HG03175 (cell line): ENCODE results near the gene ANO10.
"Not testable (repeated sequence)": the region's sequence is repeated elsewhere in the genome, so short reads cannot be mapped to it uniquely, and the experiment has no call there.

Source experiments
- ATAC-seq: cut with Tn5 transposase; IDR thresholded peaks from one replicate; pipeline ENCODE4 v1.9.1; 2021; ENCODE audit warnings: mild to moderate bottlenecking, moderate library complexity; ENCODE audit not compliant: unreplicated experiment

ANO10 gene

DNA sequence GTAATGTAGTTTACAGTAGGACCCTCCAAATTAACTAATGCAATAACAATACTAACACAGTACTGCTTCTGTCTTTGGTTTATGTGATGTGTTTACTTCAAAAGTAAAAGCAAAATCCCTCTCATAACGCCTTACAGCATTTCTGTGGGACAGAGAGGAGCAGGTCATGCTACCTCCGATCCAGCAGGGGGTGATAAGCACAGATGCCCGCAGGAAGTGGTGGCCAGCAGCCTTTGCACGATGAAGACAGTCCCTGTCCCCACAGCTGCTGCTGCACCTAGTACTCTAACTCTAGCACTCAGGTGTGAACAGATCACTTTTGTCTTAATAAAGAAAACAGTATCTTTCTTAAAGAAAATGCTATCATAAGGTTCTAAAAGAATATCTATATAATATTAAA lies 38.3 kb downstream of the ANO10 start:
- no peak for ATAC-seq

DNA sequence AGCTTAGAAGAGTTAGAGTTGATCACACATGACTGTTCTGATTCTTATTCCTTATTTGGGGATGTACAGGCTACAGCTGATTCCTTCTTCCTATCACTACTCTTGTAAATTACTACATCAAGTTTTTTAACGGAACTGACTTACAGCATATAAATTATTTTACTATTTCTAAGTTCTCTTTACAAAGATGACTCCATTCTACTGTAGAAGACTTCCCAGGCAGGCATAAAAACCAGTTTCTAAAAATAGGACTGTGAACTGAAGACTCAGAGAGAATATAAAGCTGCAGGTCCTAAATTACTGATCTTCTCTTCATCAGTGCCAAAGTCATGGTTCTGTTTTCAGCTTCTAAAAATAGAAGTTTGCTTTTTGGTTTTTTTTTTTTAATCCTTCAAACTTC lies 38.9 kb downstream of the ANO10 start:
- ATAC-seq, result no peak

DNA sequence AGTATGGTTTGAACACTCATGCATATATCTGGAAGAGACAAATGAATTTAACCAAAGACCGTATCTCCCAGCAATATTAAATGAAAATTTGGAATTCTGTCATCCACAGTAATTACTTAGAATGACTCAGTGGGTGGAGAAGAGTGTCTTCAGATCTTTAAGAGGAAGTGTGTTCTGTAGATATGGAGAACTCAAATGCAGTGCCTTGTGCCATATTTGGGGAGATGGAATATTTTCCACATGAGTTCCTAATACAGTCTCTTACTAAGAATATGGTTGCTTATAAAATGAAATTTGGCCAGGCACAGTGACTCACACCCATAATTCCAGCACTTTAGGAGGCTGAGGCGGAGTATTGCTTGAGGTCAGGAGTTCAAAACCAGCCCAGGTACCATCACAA lies 40.5 kb downstream of the ANO10 start:
- no peak for ATAC-seq

DNA sequence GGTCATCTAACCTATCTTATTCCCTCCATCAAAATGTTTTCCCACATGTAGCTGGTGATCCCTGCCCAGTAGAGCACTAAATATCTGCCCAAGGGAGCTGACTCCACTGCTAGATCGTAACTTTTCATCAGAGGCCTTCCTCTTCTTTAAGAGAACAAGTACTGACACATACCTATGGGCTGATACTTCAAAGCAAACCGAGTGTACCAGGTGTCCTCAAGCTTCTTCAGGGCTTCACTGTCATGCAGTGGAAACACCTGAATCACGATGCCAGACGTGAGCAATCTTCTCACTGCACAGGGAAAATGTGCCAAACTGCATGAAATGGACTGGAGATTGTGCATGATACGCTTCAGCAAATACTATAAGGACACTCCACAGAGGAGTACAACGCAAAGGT lies 41.6 kb downstream of the ANO10 start:
- ATAC-seq, result no peak

DNA sequence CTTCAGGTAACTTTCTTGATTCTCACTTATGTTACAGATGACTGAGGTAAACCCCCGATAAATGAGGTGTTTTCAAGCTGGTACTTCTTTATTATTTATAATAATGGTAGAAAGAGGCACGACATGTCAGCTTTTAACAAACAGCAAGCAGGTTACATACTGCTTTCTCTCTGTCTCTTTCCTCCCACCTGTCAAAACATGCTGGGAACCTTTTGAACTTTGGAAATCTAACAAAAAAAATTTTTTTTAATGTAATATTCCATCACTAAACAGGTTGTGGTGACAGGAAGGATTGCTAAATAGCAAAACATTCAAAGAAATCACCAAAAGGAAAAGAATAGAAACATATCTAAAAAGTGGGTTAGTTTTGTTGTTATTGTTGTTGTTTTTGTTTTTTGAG lies 48.2 kb downstream of the ANO10 start:
- ATAC-seq, result no peak

DNA sequence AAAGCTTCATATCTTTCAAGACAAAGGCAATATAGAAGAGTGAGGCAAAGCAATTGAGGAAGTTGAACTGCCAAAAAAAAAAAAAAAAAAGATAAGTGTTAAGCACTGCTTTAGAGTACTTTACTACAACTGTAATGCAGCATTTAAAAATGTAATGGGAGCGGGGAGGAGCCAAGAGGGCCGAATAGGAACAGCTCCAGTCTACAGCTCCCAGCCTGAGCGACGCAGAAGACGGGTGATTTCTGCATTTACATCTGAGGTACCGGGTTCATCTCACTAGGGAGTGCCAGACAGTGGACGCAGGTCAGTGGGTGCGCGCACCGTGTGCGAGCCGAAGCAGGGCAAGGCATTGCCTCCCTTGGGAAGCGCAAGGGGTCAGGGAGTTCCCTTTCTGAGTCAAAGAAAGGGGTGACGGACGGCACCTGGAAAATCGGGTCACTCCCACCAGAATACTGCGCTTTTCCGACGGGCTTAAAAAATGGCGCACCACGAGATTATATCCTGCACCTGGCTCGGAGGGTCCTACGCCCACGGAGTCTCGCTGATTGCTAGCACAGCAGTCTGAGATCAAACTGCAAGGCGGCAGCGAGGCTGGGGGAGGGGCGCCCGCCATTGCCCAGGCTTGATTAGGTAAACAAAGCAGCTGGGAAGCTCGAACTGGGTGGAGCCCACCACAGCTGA lies 56.0 kb downstream of the ANO10 start:
- ATAC-seq, result not testable (repeated sequence)

DNA sequence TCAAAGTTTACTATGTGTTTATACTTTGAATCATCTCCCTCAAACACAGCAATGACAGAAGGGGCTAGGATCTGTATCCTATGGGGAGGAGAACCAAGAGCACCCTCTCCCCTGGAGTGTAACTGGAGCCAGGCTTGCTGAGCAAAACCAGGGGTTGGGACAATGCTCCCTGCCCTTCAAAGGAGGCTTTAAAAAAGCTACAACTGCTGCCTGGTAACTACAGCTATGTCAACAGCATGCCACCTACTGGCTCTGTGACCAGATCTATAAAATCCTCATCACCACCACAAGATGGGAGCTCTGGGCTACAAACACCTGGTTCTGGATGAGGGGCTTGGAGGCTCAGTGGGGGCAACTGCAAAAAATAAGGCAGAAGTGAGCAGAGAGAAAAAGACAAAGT lies 61.9 kb downstream of the ANO10 start:
- ATAC-seq, result no peak

DNA sequence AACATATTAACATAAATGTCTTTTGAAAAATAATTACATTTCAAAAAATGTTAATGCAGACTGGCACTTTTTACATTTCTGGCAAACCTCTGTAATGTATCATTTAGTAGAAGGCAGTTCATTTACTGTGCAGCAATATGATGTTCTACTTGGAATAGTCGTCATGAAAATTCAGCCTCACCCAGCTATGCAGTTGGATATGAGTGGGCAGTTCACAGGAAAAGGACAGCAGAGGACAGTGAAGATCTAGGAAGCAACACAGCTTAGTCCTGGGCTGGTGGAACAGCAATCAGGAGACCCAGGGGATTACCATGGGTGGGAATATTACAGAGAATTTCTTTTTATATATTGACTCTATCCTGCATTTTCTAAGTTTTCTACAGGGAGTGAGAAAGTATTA lies 63.6 kb downstream of the ANO10 start:
- no peak for ATAC-seq

DNA sequence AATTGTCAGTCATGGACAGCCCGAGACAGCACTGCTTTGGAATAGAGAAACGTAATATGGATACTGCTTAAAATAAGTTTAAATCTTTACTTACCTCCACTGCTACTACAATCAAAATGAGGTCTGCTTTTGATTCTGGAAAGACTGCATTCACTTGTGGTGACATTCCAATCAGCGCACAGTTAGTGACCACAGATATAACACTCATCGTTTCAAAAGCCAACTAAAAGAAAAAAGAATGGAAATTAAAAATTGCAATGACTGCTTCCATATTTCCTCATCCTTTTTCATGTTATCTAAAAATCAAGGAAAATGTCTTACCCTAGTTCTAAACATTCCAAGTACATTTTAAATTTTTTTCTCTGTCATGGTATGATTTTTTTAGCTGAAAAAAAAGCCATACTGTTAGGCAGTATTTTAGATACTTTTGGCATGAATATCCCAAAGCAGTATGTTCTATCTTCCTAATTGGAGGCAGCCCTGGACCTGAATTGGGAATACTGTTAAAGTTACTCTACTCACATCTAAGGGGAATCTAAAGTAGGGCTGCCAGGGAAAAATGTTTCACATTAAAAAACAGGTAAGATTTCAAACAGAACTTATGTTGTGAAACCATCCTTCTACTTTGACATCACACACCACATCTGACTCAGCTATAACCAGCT lies 72.1 kb downstream of the ANO10 start:
- ATAC-seq, result no peak

DNA sequence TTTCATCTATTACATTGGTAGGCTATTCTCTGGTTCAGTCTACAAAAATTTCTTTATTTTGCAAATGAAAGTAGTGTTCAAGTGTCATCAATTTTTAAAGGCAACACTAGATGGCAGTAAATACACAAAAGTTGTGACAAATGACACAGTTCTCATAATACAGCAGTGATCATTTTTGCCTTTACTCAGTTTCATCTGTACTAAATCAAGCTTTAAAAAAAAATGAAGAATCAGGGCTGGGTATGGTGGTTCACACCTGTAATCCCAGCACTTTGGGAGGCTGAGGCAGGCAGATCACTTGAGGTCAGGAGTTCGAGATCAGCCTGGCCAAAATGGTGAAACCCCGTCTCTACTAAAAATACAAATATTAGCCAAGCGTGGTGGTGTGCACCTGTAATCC lies 77.5 kb downstream of the ANO10 start:
- not testable (repeated sequence) for ATAC-seq

DNA sequence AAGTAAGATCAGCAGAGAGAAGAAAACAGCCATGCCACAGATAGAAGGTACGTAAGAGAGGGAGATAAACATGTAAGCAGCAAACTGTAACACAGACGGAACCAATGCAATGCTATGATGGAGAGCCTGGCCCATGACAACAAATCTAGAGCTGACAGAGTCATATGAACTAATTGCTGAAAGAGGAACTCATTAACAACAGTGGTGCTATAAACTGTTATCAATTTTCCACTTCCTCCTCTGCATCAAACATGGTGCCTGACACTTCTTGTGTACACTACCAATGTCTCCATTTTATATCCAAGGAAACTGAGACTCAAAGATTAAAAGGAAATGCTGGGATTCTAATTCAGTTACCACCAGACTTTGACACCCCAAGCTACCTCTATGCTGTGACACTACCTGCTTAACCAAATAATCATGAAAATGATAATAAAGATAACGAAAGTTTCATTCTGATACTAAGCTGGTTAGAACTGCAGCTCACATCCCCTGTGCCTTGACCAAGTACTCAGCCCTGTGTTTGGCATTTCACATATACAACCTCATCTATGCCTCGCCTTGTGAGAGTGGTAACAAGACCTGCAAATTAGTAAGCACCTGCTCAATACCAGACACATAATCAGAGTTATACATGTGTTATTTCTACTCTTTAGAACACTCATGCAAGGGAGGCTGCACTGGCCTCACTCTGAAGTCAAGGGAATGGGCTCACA lies 79.3 kb downstream of the ANO10 start:
- ATAC-seq, result no peak

DNA sequence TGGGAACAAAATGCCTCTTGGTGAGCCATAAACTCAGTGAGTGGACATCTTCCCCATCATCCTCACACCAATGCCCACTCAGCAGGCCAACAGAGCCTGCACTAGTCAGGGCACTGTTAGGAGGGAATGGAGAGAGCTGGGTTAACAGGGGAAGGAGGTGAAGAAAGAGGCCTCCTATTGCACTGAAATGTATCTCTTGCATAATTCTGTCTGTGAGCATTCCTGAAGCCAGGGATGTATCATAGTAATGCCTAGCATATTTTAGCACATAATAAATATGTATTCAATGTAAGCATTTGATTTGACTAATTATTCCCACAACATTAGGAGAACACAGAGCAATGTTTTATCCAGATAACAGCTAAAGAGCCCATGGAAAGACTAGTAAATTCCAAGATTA lies 81.2 kb downstream of the ANO10 start:
- ATAC-seq, result no peak

DNA sequence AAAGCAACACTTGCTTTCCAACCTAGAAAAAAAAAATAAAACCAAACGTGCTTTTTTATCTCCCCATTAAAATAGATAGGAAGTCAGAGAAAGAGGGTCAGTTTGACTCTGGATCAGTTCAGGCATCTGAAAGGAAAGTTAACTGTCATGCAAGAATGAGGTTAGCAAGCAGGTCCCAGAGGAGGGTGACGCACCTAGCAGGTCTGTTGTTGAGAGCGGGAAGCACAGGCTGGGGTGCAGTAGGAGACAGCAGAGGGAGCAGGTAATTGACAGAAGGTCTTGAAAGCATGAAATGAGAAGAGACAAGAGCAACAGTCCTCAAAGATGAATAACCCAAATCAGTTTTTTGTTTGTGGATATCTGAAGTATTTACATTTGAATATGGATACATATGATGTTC lies 82.5 kb downstream of the ANO10 start:
- ATAC-seq, result no peak

DNA sequence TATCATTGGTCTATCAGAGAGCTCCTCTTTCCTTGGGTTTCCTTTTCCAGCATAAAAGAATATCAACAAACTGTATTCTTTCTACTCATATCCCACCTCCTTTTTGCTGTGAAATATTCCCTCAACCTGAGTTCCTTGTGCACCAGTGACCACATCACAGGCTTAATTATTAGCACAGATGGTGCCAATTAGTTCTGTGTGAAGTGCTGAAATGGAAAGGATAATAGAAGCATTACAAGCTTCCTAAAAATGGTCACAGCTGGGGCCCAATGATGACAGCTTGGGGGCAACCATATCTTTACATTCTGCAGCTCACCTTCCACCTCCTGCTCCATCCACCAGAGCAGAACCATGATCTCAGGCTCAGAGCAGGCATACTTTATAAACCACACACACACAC lies 84.6 kb downstream of the ANO10 start:
- no peak for ATAC-seq

DNA sequence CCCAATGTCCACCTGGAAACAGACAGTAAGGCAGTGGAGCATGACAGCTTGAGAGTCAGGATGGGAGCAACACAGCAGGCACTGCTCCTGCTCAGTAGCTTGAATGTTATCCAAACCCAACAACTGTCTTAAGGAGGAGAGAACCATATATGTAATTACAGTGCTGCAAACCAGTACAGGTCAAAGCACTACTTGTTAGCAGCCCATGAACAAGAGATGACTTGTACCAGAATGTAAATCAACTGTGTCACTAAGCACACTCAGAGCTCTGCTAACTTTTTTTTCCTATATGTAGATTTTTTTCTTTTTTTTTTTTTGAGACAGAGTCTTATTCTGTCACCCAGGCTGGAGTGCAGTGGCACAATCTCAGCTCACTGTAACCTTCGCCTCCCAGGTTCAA lies 87.1 kb downstream of the ANO10 start:
- no peak for ATAC-seq

DNA sequence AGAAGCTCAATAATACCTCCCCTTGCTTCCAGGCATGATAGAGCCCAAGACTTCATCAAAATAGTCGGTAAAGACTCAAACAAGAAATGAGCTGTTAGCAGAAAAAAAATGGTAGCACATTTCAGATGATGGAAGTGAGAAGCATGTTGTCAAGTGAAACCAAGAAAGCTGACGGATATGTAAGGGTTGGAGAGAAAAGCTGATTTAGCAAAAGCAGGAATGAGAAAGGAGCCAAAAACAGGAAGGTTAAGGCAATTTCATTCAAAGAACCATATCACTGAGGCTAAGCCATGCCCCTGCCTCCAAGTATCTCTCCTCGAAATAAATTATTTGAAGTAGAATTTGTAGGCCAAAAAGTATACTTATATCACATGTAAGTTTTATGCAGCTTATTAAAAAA lies 88.8 kb downstream of the ANO10 start:
- no peak for ATAC-seq

DNA sequence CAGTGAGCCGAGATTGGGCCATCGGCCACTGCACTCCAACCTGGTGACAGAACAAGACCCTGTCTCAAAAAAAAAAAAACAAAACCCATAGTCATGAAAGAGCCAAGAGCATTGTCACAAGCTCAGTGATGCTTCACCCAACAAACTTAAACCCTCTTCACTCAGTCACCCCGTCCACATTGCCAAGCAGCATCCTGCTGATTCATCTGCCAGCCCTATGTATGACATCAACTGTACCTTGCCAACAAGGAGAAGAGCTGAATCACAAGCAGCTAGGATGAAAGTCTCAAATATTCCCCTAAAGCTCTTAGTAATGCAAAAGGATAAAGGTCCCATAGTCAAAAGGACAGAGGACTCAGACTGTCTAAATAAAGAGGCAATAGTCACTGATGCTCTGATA lies 90.0 kb downstream of the ANO10 start:
- no peak for ATAC-seq

DNA sequence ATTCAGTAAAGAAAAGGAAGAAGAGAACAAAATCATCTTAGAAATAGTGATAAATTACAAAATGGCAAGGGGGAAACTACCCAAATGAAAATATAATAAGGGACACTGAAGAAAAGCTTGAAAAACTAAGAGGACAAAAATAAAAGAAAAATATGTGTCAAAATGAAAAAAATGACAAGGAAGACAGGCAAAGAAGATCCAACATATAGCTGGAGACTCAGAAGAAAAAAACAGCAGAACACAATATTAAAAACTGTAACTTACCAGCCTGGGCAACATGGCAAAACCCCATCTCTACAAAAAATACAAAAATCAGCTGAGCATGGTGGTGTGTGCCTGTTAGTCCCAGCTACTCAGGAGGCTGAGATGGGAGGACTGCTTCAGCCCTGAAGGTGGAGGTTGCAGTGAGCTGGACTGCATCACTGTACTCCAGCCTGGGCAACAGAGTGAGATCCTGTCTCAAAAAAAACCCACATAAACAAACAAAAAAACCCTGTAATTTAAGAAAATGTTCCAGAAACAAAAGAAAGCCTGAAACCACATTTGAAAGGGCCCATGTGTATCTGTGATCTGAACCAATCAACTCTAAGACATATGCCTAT lies 93.2 kb downstream of the ANO10 start:
- ATAC-seq, result no peak

DNA sequence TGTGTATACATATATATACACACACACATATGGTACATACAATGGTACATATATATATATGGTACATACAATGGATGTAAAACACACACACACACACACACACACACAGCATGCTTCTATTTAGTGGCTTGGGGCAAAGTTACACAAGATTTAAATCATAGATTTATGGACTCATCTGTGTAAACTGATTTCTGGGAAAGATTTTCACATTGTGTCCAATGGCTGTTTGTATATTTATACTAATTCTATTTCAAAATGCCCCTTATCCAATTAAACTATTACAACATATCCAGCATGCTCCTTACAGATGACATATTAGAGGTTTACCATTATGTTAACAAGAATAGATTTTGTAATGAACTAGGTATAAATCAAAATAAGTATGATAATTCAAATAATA lies 94.9 kb downstream of the ANO10 start:
- ATAC-seq, result no peak

DNA sequence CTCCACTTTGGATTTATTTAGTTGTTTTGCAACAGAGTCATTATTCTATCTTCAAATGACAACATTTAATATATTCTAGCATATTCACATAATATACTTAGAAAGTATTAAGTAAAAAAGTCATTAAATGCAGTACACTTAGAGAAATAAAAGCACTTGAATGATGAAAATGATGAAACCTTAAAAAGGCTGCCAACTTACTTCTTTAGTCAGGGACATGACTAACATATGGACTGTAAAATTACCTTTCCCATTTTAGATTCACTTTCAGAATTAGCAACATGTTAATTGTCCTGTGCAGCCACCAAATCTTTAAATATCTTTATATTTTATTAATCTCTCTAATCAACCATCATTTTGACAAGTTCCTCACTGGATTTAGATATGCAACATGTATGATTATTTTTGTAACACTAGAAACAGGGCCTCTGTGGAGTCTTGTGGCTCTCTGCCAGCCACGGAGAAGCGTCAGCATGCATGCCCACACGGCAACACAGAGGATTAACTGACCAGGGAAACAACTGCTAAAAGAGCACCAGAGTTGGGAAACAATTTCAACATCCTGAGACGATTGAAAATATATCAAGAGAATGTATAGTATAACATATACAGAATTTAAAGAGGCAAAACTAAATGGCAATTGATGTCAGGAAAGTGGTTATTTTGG lies 95.7 kb downstream of the ANO10 start:
- ATAC-seq, result no peak

DNA sequence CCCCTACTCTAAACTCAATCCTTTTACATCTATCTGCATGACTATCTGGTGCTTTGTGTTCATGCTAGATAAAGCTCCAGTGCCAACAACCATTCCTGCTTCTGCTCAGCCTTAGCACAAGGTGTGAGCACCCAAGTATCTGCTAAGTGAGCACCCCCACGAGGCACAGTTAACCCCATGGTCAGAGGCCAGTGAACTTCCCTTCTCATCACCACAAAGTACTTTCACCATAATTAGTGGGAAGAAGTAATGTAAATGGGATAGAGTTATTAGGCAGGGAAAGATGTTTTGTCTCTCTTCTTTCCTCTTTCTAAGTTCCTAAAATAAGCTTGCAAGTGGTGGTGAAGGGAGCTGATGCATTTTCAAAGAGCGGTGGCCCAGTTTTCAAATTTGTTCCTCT lies 96.4 kb downstream of the ANO10 start:
- ATAC-seq, result no peak
